CD4-positive, CD25-positive, alpha-beta regulatory T cell (primary cell): ENCODE measurements around the gene MIB1. TPM values are rescaled to one million over a fixed set of nuclear protein-coding genes. Genes with fewer than 3 reads are reported as not detected.

Experiments used
- ATAC-seq, 2 donors: fragments of 150-1000 bp; cut with Tn5 transposase; one replicate each; pipeline ENCODE4 v1.10.0; 2021; ENCODE audit warnings: low read depth in 2 of 2, moderate number of reproducible peaks in 2 of 2, moderate library complexity in 1 of 2
- DNase-seq, 3 donors: peaks; one replicate each; pipeline versions ENCODE4 v3.0.0 to v3.0.0-alpha.2; 2012 to 2022; ENCODE audit warnings: mixed read lengths in 1 of 3
- H3K27ac ChIP-seq: one replicate; pipeline ENCODE4 v1.7.0; 2013; ENCODE audit warnings: mild to moderate bottlenecking, low read length; ENCODE audit not compliant: insufficient read depth, poor library complexity, severe bottlenecking
- H3K27me3 ChIP-seq: one replicate; pipeline ENCODE4 v1.7.0; 2013; ENCODE audit warnings: low read length; ENCODE audit not compliant: control insufficient read depth, insufficient read depth
- H3K36me3 ChIP-seq: one replicate; pipeline ENCODE4 v1.7.0; 2013; ENCODE audit warnings: mild to moderate bottlenecking, low read length, moderate library complexity; ENCODE audit not compliant: control insufficient read depth, insufficient read depth
- H3K4me1 ChIP-seq: 2 replicates; pipeline ENCODE4 v1.7.0; 2013; ENCODE audit warnings: mild to moderate bottlenecking, low read length; ENCODE audit not compliant: insufficient read depth, control insufficient read depth, poor library complexity, severe bottlenecking
- H3K4me3 ChIP-seq: one replicate; pipeline ENCODE4 v1.7.0; 2013; ENCODE audit warnings: low read depth, mild to moderate bottlenecking, low read length, moderate library complexity
- H3K9me3 ChIP-seq, 2 experiments: 1 replicate in 1 of 2; 2 replicates in 1 of 2; pipeline ENCODE4 v1.7.0; 2013; ENCODE audit warnings: low read length in 2 of 2, mild to moderate bottlenecking in 1 of 2, moderate library complexity in 1 of 2; ENCODE audit not compliant: control insufficient read depth in 2 of 2
- H3K27ac Mint-ChIP-seq, 3 donors: one replicate each; pipeline ENCODE4 v1.8.0; 2020 to 2022; ENCODE audit warnings: mild to moderate bottlenecking in 3 of 3, mixed read lengths in 3 of 3, moderate library complexity in 2 of 3
- H3K27me3 Mint-ChIP-seq: one replicate; pipeline ENCODE4 v1.8.0; 2022; ENCODE audit warnings: mild to moderate bottlenecking, mixed read lengths
- H3K36me3 Mint-ChIP-seq: one replicate; pipeline ENCODE4 v1.8.0; 2020; ENCODE audit warnings: mixed read lengths
- H3K4me1 Mint-ChIP-seq, 4 donors: one replicate each; pipeline ENCODE4 v1.8.0; 2020 to 2022; ENCODE audit warnings: mixed read lengths in 4 of 4, mild to moderate bottlenecking in 1 of 4
- H3K4me3 Mint-ChIP-seq, 4 donors: one replicate each; pipeline ENCODE4 v1.8.0; 2020 to 2022; ENCODE audit warnings: mild to moderate bottlenecking in 4 of 4, mixed read lengths in 4 of 4, moderate library complexity in 3 of 4
- H3K9me3 Mint-ChIP-seq, 7 donors: one replicate each; pipeline ENCODE4 v1.8.0; 2020 to 2022; ENCODE audit warnings: mixed read lengths in 7 of 7, mild to moderate bottlenecking in 3 of 7, moderate library complexity in 2 of 7
- polyA plus RNA-seq, 4 donors: library from polyadenylated mRNA; unstranded; fragments of 300-500 nt; fragmentation: Illumina TruSeq; gene quantifications; one replicate each; pipeline ENCODE4 v1.2.3, GENCODE V29; 2021
- total RNA-seq: library from RNA; stranded (reverse); gene quantifications from one replicate; pipeline ENCODE4 v1.2.3, GENCODE V29; 2022

MIB1 gene
- total RNA-seq (37.7 TPM), polyA plus RNA-seq (1 to 10 TPM; 7.3 to 9.9 (median 7.7) TPM)

GRCh38 chr18:21740538-21741311 lies at the start of gene MIB1:
Gene MIB1, plus strand, starts transcription at chr18:21740792. Its CDS starts 792 bp downstream, at chr18:21741584.
- ATAC-seq (peak; percentile 97), DNase-seq (peak; percentile 97 to 98 (median 98))
- Mint-ChIP-seq H3K27me3 (peaks cover 4% of the 10 kb centered on the region), H3K36me3 (peaks cover 3% of the 10 kb centered on the region), H3K4me3 (peak within 1 kb of the TSS; percentile 84 to 98 (median 96)), H3K27ac (peak within 1 kb of the TSS; percentile 93 to 98 (median 96)), H3K4me1 (peaks cover 22 to 56% (median 35%) of the 10 kb centered on the region in 4 donors), H3K9me3 (peaks cover 0 to 12% (median 2%) of the 10 kb centered on the region in 7 donors)
- Histone ChIP-seq H3K4me1 (peaks cover 47% of the 10 kb centered on the region), H3K27me3 (no peaks in the 10 kb centered on the region), H3K9me3 (no peaks in the 10 kb centered on the region), H3K27ac (peak within 1 kb of the TSS; percentile 92), H3K4me3 (peak within 1 kb of the TSS; percentile 80), H3K36me3 (no peaks in the 10 kb centered on the region)

DNA sequence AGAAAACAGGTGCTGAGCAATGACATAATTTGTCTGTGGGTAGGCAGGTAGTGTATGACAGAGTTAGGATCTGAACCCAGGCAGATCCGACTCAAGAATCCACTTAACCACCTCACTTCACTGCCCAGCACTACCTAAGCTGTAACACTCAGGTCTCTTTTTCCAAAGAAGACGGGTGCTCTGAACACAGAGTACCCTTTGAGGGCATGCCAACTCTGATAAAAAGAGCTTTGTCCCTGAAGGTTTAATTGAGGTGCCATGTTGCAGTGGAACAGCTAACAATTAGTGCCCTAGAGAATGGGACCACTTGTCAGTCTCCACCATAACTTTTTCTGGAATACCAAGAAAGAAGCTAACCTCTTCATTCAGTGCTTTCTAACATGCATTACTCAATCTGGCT lies 47.3 kb upstream of the MIB1 start:
- peaks cover 51% of the 10 kb centered on the region for H3K36me3 Mint-ChIP-seq
- DNase-seq (no peak), ATAC-seq (no peak)
- Histone ChIP-seq H3K27me3 (no peaks in the 10 kb centered on the region), H3K4me3 (no peak overlapping the region), H3K36me3 (peaks cover 37% of the 10 kb centered on the region), H3K9me3 (peaks cover 5 to 8% of the 10 kb centered on the region in 2 experiments), H3K27ac (no peak overlapping the region), H3K4me1 (no peaks in the 10 kb centered on the region)
- H3K9me3 Mint-ChIP-seq = peaks cover 2 to 8% (median 4%) of the 10 kb centered on the region in 7 donors
- no peaks in the 10 kb centered on the region for H3K27me3 Mint-ChIP-seq
- H3K4me3 Mint-ChIP-seq = no peak overlapping the region
- H3K4me1 Mint-ChIP-seq = peaks cover 21 to 29% (median 25%) of the 10 kb centered on the region in 4 donors
- H3K27ac Mint-ChIP-seq = peak overlapping the region in 1 of 3 donors; percentile 5

DNA sequence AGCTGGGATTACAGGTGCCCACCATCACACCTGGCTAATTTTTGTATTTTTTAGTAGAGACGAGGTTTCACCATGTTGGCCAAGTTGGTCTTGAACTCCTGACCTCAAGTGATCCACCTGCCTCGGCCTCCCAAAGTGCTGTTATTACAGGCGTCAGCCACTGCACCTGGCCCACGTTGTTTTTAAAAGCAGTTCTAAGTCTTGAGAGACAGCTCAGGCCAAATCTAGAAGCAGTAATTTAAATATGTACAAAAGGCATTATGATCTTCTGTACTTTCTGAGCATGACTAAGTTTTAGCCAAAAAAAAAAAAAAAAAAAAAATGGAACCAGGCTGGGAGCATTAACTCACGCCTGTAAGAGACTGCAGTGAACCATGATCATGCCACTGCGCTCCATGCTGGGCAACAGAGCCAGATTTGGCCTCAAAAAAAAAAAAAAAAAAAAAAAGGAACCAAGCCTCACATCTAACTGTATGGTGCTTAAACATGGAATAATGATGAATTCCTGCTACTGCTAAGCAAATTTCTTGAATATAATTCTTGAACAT lies 40.0 kb upstream of the MIB1 start:
- Mint-ChIP-seq H3K4me3 (peak overlapping the region in 2 of 4 donors; percentile 41 to 61), H3K4me1 (peaks cover 20 to 40% (median 29%) of the 10 kb centered on the region in 4 donors), H3K27ac (no peak overlapping the region), H3K27me3 (no peaks in the 10 kb centered on the region), H3K36me3 (peaks cover 11% of the 10 kb centered on the region), H3K9me3 (no peaks in the 10 kb centered on the region)
- no peaks in the 10 kb centered on the region for H3K9me3 ChIP-seq
- DNase-seq = no peak
- peaks cover 27% of the 10 kb centered on the region for H3K36me3 ChIP-seq
- H3K27me3 ChIP-seq = no peaks in the 10 kb centered on the region
- H3K4me1 ChIP-seq = peaks cover 23% of the 10 kb centered on the region
- no peak overlapping the region for H3K27ac ChIP-seq
- ATAC-seq = no peak
- H3K4me3 ChIP-seq = no peak overlapping the region

GRCh38 chr18:21701621-21702020 lies 39.0 kb upstream of the MIB1 start:
- Histone ChIP-seq H3K4me1 (peaks cover 24% of the 10 kb centered on the region), H3K27ac (no peak overlapping the region), H3K9me3 (no peaks in the 10 kb centered on the region), H3K27me3 (no peaks in the 10 kb centered on the region), H3K36me3 (peaks cover 27% of the 10 kb centered on the region), H3K4me3 (no peak overlapping the region)
- DNase-seq = no peak
- no peaks in the 10 kb centered on the region for H3K9me3 Mint-ChIP-seq
- peak overlapping the region in 2 of 4 donors; percentile 15 to 99 for H3K4me3 Mint-ChIP-seq
- H3K27me3 Mint-ChIP-seq = no peaks in the 10 kb centered on the region
- peaks cover 17 to 44% (median 32%) of the 10 kb centered on the region in 4 donors for H3K4me1 Mint-ChIP-seq
- ATAC-seq = no peak
- H3K27ac Mint-ChIP-seq = no peak overlapping the region
- H3K36me3 Mint-ChIP-seq = peaks cover 9% of the 10 kb centered on the region

- Mint-ChIP-seq H3K36me3 (peaks cover 8% of the 10 kb centered on the region), H3K4me3 (peak overlapping the region; percentile 98 to 99 (median 98)), H3K27ac (peak overlapping the region; percentile 66 to 97 (median 94)), H3K9me3 (no peaks in the 10 kb centered on the region), H3K27me3 (no peaks in the 10 kb centered on the region), H3K4me1 (peaks cover 16 to 44% (median 36%) of the 10 kb centered on the region in 4 donors)
- H3K27ac ChIP-seq = peak overlapping the region; percentile 88
- peaks cover 25% of the 10 kb centered on the region for H3K36me3 ChIP-seq
- H3K4me3 ChIP-seq = peak overlapping the region; percentile 91
- ATAC-seq (no peak), DNase-seq (no peak)
- H3K27me3 ChIP-seq = no peaks in the 10 kb centered on the region
- H3K4me1 ChIP-seq = peaks cover 24% of the 10 kb centered on the region
- H3K9me3 ChIP-seq = no peaks in the 10 kb centered on the region
Measured at GRCh38 chr18:21702602-21703001, 38.0 kb upstream of the MIB1 start.

DNA sequence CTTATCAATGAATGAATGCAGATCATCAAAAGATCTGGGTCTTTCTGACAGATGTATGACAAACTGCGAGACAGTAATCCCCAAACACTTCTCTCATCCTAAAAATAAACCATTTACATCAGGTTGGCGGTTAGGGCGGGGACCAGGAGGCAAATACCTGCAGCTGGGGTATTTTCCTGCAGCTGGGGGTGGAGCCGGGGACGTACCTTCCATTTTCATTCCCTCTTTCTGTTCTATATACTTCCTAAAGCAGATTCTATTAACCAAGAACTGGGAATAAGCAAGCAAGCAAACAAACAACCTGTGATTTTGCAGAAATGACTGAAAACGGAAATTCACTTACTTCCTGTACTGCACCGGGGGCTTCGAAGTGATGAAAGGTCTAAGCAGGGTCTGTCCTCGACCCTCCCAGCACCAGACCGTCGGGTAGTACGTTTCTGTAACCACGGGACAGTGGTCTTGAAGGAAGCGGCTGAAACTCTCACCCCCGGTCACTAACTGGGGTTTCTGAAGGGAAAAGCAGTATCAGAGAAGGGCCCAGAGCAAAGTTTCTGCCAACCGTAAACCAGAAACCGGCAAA lies 37.3 kb upstream of the MIB1 start:
- ATAC-seq = no peak
- H3K27me3 Mint-ChIP-seq = no peaks in the 10 kb centered on the region
- peak overlapping the region; percentile 88 for H3K27ac ChIP-seq
- H3K9me3 ChIP-seq = no peaks in the 10 kb centered on the region
- H3K9me3 Mint-ChIP-seq = no peaks in the 10 kb centered on the region
- H3K4me3 Mint-ChIP-seq = peak overlapping the region; percentile 98 to 99 (median 98)
- H3K27me3 ChIP-seq = no peaks in the 10 kb centered on the region
- H3K4me1 Mint-ChIP-seq = peaks cover 13 to 47% (median 33%) of the 10 kb centered on the region in 4 donors
- H3K36me3 Mint-ChIP-seq = peaks cover 4% of the 10 kb centered on the region
- H3K27ac Mint-ChIP-seq = peak overlapping the region; percentile 94 to 97 (median 97)
- peak overlapping the region; percentile 91 for H3K4me3 ChIP-seq
- peaks cover 24% of the 10 kb centered on the region for H3K4me1 ChIP-seq
- H3K36me3 ChIP-seq = peaks cover 21% of the 10 kb centered on the region
- DNase-seq = peak in 1 of 3 donors; percentile 20

- Mint-ChIP-seq H3K27ac (peak within 1 kb of the TSS; percentile 94 to 97 (median 97)), H3K4me1 (peaks cover 13 to 47% (median 34%) of the 10 kb centered on the region in 4 donors), H3K9me3 (no peaks in the 10 kb centered on the region), H3K36me3 (peaks cover 7% of the 10 kb centered on the region), H3K4me3 (peak within 1 kb of the TSS; percentile 98 to 99 (median 98)), H3K27me3 (no peaks in the 10 kb centered on the region)
- H3K36me3 ChIP-seq = peaks cover 12% of the 10 kb centered on the region
- H3K27me3 ChIP-seq = no peaks in the 10 kb centered on the region
- H3K4me1 ChIP-seq = peaks cover 24% of the 10 kb centered on the region
- peak; percentile 95 for ATAC-seq
- peak within 1 kb of the TSS; percentile 91 for H3K4me3 ChIP-seq
- no peaks in the 10 kb centered on the region for H3K9me3 ChIP-seq
- peak; percentile 90 to 96 (median 90) for DNase-seq
- peak within 1 kb of the TSS; percentile 88 for H3K27ac ChIP-seq
Measured at GRCh38 chr18:21704603-21705364, 35.8 kb upstream of the MIB1 start, which contains the start of gene ABHD3. Gene ABHD3, minus strand, starts transcription at chr18:21704774. Its CDS starts 109 bp downstream, at chr18:21704665.
